Liver (tissue), 9 donors: ENCODE measurements around the gene VPS52. TPM values are rescaled to one million over a fixed set of nuclear protein-coding genes. Genes with fewer than 3 reads are reported as not detected.

Experiments
- DNase-seq: peaks from one replicate; pipeline ENCODE4 v3.0.0-alpha.2; 2017; ENCODE audit warnings: low spot score
- H3K27ac ChIP-seq, 2 donors: one replicate each; pipeline ENCODE4 v1.7.0; 2013; ENCODE audit warnings: inconsistent platforms in 2 of 2, low read length in 2 of 2, control low read depth in 1 of 2, low read depth in 1 of 2, mild to moderate bottlenecking in 1 of 2
- H3K27me3 ChIP-seq, 4 donors: one replicate each; pipeline versions ENCODE4 v1.6.1 to v1.7.0; 2013; ENCODE audit warnings: low read length in 3 of 4, inconsistent platforms in 1 of 4, mild to moderate bottlenecking in 1 of 4, moderate library complexity in 1 of 4; ENCODE audit not compliant: control insufficient read depth in 4 of 4, insufficient read depth in 4 of 4
- H3K36me3 ChIP-seq, 4 donors: one replicate each; pipeline versions ENCODE4 v1.6.1 to v1.7.0; 2013; ENCODE audit warnings: low read length in 3 of 4, mild to moderate bottlenecking in 3 of 4, low read depth in 1 of 4, moderate library complexity in 1 of 4; ENCODE audit not compliant: control insufficient read depth in 4 of 4, insufficient read depth in 3 of 4
- H3K4me1 ChIP-seq, 4 donors: one replicate each; pipeline versions ENCODE4 v1.6.1 to v1.7.0; 2013; ENCODE audit warnings: low read length in 3 of 4, mild to moderate bottlenecking in 3 of 4, moderate library complexity in 1 of 4; ENCODE audit not compliant: control insufficient read depth in 4 of 4, insufficient read depth in 4 of 4
- H3K4me3 ChIP-seq, 3 donors: one replicate each; pipeline versions ENCODE4 v1.6.1 to v1.7.0; 2013; ENCODE audit warnings: low read length in 3 of 3, control low read depth in 1 of 3, low read depth in 1 of 3, mild to moderate bottlenecking in 1 of 3
- H3K9ac ChIP-seq, 2 donors: one replicate each; pipeline ENCODE4 v1.7.0; 2013; ENCODE audit warnings: low read length in 2 of 2, mild to moderate bottlenecking in 2 of 2, moderate library complexity in 2 of 2, control low read depth in 1 of 2, low read depth in 1 of 2
- H3K9me3 ChIP-seq, 4 donors: one replicate each; pipeline versions ENCODE4 v1.6.1 to v1.7.0; 2013; ENCODE audit warnings: low read length in 3 of 4; ENCODE audit not compliant: control insufficient read depth in 4 of 4
- ATF3 ChIP-seq: IDR thresholded peaks from 2 replicates; pipeline ENCODE4 v1.6.1; 2016; ENCODE audit warnings: antibody characterized with exemption
- CTCF ChIP-seq: fragments of 150-350 bp; IDR thresholded peaks from 2 replicates; pipeline ENCODE4 v1.5.1; 2017; ENCODE audit warnings: improper control_type of control experiment, low read depth, low read length; ENCODE audit not compliant: missing input control
- EGR1 ChIP-seq, 2 donors: IDR thresholded peaks; 2 replicates each; pipeline ENCODE4 v1.6.1; 2016 to 2018; ENCODE audit warnings: antibody characterized with exemption in 2 of 2, low read depth in 2 of 2
- FOXA1 ChIP-seq: IDR thresholded peaks from 2 replicates; pipeline ENCODE4 v1.6.1; 2016; ENCODE audit warnings: antibody characterized with exemption
- FOXA2 ChIP-seq: IDR thresholded peaks from 2 replicates; pipeline ENCODE4 v1.6.1; 2016; ENCODE audit warnings: antibody characterized with exemption
- GABPA ChIP-seq, 2 donors: IDR thresholded peaks in 1 of 2; conservative IDR thresholded peaks in 1 of 2; 2 replicates each; pipeline ENCODE4 v1.6.1; 2016; ENCODE audit warnings: antibody characterized with exemption in 2 of 2, mild to moderate bottlenecking in 1 of 2, moderate library complexity in 1 of 2
- HNF4A ChIP-seq, 2 donors: conservative IDR thresholded peaks; 2 replicates each; pipeline ENCODE4 v1.6.1; 2016; ENCODE audit warnings: antibody characterized with exemption in 2 of 2, mild to moderate bottlenecking in 2 of 2
- HNF4G ChIP-seq: IDR thresholded peaks from 2 replicates; pipeline ENCODE4 v1.6.1; 2016; ENCODE audit warnings: antibody characterized with exemption
- JUND ChIP-seq, 2 donors: IDR thresholded peaks; 2 replicates each; pipeline ENCODE4 v1.6.1; 2016; ENCODE audit warnings: antibody characterized with exemption in 2 of 2
- NR2F2 ChIP-seq: IDR thresholded peaks from 2 replicates; pipeline ENCODE4 v1.6.1; 2016; ENCODE audit warnings: antibody characterized with exemption
- RAD21 ChIP-seq, 2 donors: IDR thresholded peaks; 2 replicates each; pipeline ENCODE4 v1.6.1; 2016; ENCODE audit warnings: antibody characterized with exemption in 2 of 2, mild to moderate bottlenecking in 2 of 2
- RXRA ChIP-seq, 2 donors: IDR thresholded peaks; 2 replicates each; pipeline ENCODE4 v1.6.1; 2017 to 2018; ENCODE audit warnings: antibody characterized with exemption in 2 of 2, mild to moderate bottlenecking in 1 of 2
- SP1 ChIP-seq: IDR thresholded peaks from 2 replicates; pipeline ENCODE4 v1.6.1; 2018; ENCODE audit warnings: antibody characterized with exemption, mild to moderate bottlenecking
- TAF1 ChIP-seq: conservative IDR thresholded peaks from 2 replicates; pipeline ENCODE4 v1.6.1; 2016; ENCODE audit warnings: antibody characterized with exemption, mild to moderate bottlenecking
- YY1 ChIP-seq: IDR thresholded peaks from 2 replicates; pipeline ENCODE4 v1.6.1; 2016; ENCODE audit warnings: antibody characterized with exemption, mild to moderate bottlenecking
- WGBS: extraction: QIAGEN DNeasy Blood & Tissue Kit; methylation state at CpG from one replicate; pipeline ENCODE4 v1.1.7; 2013; 5-methylcytosine and 5-hydroxymethylcytosine counted together
- polyA plus RNA-seq, 2 donors: library from polyadenylated mRNA; stranded (reverse) in 1 of 2; unstranded in 1 of 2; fragments of 200-250 nt in 1 of 2; fragments of >200 nt in 1 of 2; fragmentation: Nextera tagmentation in 1 of 2; extraction: Ambion mirVana in 1 of 2; gene quantifications; one replicate each; pipeline versions ENCODE4 v1.2.1 to v1.2.3, GENCODE V29; 2013 to 2015
- total RNA-seq, 2 donors: library from RNA; depleted of rRNA; stranded (reverse); fragments of >200 nt; gene quantifications; one replicate each; pipeline ENCODE4 v1.2.3, GENCODE V29; 2014
- TF ChIP-seq, protein P1 (sequence below): IDR thresholded peaks from 2 replicates; pipeline ENCODE4 v1.6.1; 2016; ENCODE audit warnings: antibody characterized with exemption
- TF ChIP-seq, protein P2 (sequence below): IDR thresholded peaks from 2 replicates; pipeline ENCODE4 v1.6.1; 2016; ENCODE audit warnings: antibody characterized with exemption
- TF ChIP-seq, protein P3 (sequence below): IDR thresholded peaks from 2 replicates; pipeline ENCODE4 v1.6.1; 2016; ENCODE audit warnings: antibody characterized with exemption, mild to moderate bottlenecking
- donor health status: healthy.
- donor health status: healthy.
- donor health status: healthy.
- donor health status: healthy.
- donor health status: healthy.

Gene VPS52
- total and polyA plus RNA-seq, 4 donors, result 21.3 to 33.4 (median 25.3) TPM

DNA sequence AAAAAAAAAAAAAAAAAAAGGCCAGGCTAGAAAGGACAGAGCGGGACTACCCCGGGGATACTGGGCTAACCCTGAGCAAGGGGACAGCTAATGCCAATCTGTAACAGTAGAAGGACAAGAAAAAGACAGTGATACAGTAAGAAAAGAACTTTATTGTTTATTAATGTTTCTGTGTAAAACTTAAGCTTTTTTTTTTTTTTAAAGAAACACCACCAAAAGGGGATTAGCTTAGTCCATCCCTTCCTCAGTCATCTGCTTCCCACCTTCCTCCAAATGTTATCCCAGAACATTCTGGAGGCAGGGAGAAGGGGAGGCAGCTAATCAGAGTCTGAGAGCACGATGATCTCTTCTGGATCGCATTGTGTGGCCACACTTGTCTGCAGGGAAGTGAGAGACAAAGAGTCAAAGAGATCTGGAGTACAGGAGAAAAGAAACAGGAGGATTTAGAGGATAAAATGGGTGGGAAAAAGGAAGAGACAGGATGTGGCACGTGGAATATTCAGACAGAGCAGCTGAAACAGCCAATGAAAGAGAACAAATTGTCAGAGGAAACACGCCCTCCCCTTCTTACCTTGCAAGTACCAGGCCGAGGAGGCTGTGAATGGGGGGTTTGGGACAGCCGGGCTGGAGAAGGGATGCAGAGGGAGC, 46.9 kb upstream of the VPS52 start:
- H3K27ac ChIP-seq, result peak overlapping the region; percentile 75 to 89
- H3K27me3 ChIP-seq, result no peaks in the 10 kb centered on the region
- TF ChIP-seq FOXA1 (no peak), TAF1 (no peak), CTCF (no peak), RAD21 (IDR thresholded peaks at IDR 0.05) (no peak), EGR1 (IDR thresholded peaks at IDR 0.05; ENCODE audit: low read depth in 2 of 2) (no peak), RXRA (IDR thresholded peaks at IDR 0.05) (no peak), JUND (IDR thresholded peaks at IDR 0.05) (no peak), YY1 (no peak), NR2F2 (no peak)
- TF ChIP-seq, protein P1, sequence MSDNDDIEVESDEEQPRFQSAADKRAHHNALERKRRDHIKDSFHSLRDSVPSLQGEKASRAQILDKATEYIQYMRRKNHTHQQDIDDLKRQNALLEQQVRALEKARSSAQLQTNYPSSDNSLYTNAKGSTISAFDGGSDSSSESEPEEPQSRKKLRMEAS, result no peak
- DNase-seq, result no peak
- no peaks in the 10 kb centered on the region for H3K9me3 ChIP-seq
- peaks cover 20 to 61% (median 51%) of the 10 kb centered on the region in 4 donors for H3K4me1 ChIP-seq
- H3K4me3 ChIP-seq, result peak overlapping the region in 1 of 3 donors; percentile 68
- H3K36me3 ChIP-seq, result peaks cover 0 to 16% (median 8%) of the 10 kb centered on the region in 4 donors
- WGBS, result 70% methylated on average over 8 of the region's 8 CpGs
- H3K9ac ChIP-seq, result no peak overlapping the region

DNA sequence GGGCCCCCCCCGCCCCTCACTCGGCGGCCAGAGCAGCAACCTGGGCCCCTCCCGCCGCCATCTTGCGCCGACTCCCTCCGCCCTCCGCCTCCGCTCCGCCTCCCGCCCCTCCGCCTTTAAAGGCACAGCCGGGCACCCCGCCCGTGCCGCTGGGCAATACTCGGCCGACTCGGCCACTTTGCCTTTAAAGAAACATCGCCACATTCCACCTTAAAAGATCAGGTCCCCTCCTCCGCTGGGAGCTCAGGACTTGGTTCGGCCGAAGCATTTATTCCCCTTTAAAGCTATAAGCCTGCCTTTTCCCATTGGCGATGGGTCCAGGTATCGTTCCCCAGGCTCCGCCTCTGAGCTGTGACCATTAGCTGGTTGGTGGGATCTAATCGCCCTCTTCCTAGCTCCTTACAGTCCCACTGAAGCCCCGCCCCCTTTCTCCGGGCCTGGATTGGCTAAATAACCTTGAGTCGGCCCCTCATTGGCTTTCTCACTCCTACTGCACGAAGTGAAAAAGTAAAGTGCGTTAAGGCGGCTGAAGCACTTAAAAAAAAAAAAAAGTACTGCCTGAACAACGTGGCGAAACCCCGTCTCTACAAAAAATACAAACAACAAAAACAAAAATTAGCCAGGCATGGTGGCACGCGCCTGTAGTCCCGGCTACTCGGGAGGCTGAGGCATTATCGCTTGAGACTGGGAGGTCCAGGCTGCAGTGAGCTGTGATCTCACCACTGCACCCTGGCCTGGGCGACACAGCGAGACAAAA, 46.2 kb upstream of the VPS52 start, which contains the start of gene ZBTB22:
Gene ZBTB22 (minus strand): TSS at position 76 of the 757 bp plus-strand sequence. CDS start 828 bp downstream, outside the sequence.
- Histone ChIP-seq H3K27me3 (no peaks in the 10 kb centered on the region), H3K4me1 (peaks cover 20 to 59% (median 48%) of the 10 kb centered on the region in 4 donors), H3K36me3 (peaks cover 0 to 16% (median 8%) of the 10 kb centered on the region in 4 donors), H3K27ac (peak within 1 kb of the TSS; percentile 75 to 89), H3K9me3 (no peaks in the 10 kb centered on the region), H3K4me3 (peak within 1 kb of the TSS; percentile 68 to 90 (median 87)), H3K9ac (peak within 1 kb of the TSS in 1 of 2 donors; percentile 75)
- TF ChIP-seq CTCF, result no peak
- TF ChIP-seq HNF4A (conservative IDR thresholded peaks at IDR 0.05), result peak; percentile 29 to 71
- peak in 1 of 2 donors; percentile 34 for TF ChIP-seq JUND (IDR thresholded peaks at IDR 0.05)
- TF ChIP-seq, protein P1, result peak; percentile 97
- TF ChIP-seq HNF4G, result peak; percentile 19
- peak; percentile 94 for TF ChIP-seq SP1
- TF ChIP-seq FOXA1, result no peak
- TF ChIP-seq TAF1, result peak; percentile 75
- TF ChIP-seq, protein P2, sequence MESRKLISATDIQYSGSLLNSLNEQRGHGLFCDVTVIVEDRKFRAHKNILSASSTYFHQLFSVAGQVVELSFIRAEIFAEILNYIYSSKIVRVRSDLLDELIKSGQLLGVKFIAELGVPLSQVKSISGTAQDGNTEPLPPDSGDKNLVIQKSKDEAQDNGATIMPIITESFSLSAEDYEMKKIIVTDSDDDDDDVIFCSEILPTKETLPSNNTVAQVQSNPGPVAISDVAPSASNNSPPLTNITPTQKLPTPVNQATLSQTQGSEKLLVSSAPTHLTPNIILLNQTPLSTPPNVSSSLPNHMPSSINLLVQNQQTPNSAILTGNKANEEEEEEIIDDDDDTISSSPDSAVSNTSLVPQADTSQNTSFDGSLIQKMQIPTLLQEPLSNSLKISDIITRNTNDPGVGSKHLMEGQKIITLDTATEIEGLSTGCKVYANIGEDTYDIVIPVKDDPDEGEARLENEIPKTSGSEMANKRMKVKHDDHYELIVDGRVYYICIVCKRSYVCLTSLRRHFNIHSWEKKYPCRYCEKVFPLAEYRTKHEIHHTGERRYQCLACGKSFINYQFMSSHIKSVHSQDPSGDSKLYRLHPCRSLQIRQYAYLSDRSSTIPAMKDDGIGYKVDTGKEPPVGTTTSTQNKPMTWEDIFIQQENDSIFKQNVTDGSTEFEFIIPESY, result no peak
- peak in 1 of 2 donors; percentile 34 for TF ChIP-seq RAD21 (IDR thresholded peaks at IDR 0.05)
- TF ChIP-seq EGR1 (IDR thresholded peaks at IDR 0.05; ENCODE audit: low read depth in 2 of 2), result peak in 1 of 2 donors; percentile 77
- peak in 1 of 2 donors; percentile 78 for TF ChIP-seq GABPA (IDR thresholded peaks at IDR 0.05 in 1 of 2, conservative IDR thresholded peaks at IDR 0.05 in 1 of 2)
- peak; percentile 92 for TF ChIP-seq YY1
- TF ChIP-seq, protein P3, sequence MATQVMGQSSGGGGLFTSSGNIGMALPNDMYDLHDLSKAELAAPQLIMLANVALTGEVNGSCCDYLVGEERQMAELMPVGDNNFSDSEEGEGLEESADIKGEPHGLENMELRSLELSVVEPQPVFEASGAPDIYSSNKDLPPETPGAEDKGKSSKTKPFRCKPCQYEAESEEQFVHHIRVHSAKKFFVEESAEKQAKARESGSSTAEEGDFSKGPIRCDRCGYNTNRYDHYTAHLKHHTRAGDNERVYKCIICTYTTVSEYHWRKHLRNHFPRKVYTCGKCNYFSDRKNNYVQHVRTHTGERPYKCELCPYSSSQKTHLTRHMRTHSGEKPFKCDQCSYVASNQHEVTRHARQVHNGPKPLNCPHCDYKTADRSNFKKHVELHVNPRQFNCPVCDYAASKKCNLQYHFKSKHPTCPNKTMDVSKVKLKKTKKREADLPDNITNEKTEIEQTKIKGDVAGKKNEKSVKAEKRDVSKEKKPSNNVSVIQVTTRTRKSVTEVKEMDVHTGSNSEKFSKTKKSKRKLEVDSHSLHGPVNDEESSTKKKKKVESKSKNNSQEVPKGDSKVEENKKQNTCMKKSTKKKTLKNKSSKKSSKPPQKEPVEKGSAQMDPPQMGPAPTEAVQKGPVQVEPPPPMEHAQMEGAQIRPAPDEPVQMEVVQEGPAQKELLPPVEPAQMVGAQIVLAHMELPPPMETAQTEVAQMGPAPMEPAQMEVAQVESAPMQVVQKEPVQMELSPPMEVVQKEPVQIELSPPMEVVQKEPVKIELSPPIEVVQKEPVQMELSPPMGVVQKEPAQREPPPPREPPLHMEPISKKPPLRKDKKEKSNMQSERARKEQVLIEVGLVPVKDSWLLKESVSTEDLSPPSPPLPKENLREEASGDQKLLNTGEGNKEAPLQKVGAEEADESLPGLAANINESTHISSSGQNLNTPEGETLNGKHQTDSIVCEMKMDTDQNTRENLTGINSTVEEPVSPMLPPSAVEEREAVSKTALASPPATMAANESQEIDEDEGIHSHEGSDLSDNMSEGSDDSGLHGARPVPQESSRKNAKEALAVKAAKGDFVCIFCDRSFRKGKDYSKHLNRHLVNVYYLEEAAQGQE, result peak; percentile 75
- TF ChIP-seq RXRA (IDR thresholded peaks at IDR 0.05), result peak in 1 of 2 donors; percentile 24
- TF ChIP-seq ATF3, result no peak
- no peak for TF ChIP-seq FOXA2
- no peak for TF ChIP-seq NR2F2
- peak; percentile 97 for DNase-seq
- WGBS, result 2% methylated on average over 44 of the region's 44 CpGs
